ENCODE data around the gene AUH.
A peak's percentile ranks its signal among the peaks of the same experiment; 100 is the strongest.
"Not testable (repeated sequence)": the region's sequence is repeated elsewhere in the genome, so short reads cannot be mapped to it uniquely, and the experiment has no call there.

The AUH gene

DNA sequence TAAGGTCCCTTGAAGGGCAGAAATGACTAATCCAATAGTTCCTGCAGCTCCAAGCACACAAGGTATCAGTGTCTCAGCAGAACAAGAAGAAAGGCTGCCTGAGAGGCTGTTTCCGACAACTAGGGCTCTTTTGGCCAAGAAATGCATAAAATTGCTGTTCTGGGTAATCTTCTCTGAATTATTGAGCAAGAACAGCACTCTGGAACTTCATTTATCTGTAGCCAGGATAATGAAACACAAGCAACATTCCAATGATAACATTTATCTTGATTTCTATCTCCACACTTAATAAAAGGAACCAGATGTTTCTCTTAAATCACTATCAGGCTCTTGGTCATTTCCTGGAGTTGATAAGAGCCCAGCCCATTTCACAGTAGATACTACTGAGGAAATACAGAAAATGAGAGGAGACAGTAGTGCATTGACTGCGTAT is 17.0 kb upstream of the AUH start:
- no peak for DNase-seq

DNA sequence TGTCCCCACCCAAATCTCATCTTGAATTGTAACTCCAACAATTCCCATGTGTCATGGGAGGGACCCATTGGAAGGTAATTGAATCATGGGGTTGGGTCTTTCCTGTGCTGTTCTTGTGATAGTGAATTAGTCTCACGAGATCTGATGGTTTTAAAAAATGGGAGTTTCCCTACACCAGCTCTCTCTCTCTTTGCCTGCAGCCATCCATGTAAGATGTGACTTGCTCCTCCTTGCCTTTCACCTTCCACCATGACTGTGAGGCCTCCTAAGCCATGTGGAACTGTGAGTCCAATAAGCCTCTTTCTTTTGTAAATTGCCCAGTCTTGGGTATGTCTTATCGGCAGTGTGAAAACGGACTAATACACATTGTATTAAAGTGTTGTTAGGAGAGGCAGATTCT is 16.3 kb upstream of the AUH start:
- DNase-seq = not testable (repeated sequence)

DNA sequence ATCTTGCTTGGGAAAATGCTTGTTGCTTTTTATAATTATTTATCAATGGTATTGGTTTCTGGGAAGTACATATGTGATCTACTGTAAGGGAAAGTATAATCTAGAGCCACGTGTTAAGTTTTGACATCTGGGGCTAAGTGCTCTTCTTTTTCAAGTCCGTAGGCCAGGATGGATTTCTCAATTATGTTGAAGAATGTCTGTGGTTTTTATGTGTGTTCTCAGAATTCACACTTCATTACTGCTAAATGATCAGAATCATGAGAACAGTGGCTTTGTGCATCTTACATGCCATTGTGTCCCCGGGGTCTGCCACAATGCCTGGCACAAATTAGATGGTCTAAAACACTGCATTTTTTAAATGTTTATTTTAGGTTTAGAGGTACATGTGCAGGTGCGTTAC is 14.5 kb upstream of the AUH start:
- no peak for DNase-seq

DNA sequence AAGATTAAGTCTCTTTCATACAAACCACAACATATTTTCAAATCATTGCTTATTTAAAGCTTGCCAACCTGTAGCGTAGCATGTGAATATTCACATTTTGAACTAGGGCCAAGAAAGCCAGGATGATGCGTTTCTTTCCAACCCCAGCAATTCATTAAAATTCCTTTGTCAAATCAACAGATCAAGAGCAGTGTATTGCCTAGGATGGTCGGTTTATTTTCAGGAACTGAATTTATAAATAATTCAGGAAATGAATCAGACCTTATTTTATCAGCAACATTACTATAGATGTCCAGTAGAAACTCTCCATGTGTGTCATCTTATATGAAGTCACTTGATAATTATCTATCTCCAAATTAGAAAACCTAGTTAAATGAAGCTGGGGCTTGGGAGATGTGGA is 13.2 kb upstream of the AUH start:
- DNase-seq = no peak

DNA sequence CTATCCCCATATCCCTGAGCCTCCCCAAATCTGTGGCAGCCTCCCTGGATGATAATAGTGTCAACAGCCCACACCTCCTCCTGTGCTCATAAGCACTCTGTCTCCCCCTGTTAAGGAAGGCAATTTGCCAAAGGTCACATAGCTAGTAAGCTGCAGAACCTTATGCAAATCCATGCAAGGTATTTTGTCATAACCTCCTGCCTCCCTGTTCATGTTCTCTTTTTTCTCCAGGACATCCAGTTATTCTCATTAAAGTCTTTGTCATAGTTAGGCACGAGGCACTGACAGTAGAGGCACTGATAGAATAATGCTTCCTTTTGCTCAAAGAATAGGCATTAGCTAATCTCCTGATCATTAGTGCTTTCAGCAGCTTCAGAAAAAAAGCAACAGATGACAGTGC is 10.2 kb upstream of the AUH start:
- peak in 1 of 2 donors; percentile 59 for DNase-seq

DNA sequence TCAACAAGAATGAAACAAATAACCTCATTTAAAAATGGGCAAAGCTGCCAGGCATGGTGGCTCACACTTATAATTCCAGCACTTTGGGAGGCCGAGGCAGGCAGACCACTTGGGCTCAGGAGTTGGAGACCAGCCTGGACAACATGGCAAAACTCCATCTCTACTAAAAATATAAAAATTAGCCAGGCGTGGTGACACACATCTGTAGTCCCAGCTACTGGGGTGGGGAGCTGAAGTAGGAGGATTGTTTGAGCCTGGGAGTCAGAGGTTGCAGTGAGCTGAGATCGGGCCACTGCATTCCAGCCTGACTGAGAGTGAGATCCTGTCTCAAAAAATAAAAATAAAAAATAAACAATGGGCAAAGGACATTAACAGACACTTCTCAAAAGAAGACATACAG is 8.3 kb upstream of the AUH start:
- DNase-seq = not testable (repeated sequence)

DNA sequence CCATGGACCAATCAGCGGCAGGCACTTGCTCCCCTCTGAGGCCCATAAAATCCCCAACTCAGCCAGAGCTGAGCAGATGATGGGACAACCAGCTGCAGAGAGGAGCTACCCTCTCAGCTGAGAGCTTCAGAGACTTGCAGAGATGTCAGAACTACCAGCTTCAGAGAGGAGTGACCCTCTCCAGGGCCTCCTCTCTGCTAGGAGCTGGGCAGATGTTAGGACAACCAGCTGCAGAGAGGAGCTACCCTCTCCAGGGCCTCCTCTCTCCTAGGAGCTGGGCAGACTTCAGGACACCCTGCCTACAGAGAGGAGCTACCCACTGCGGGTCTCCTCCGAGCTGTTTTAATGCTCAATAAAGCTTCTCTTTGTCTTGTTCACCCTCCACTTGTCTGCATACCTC is 3.0 kb upstream of the AUH start:
- no peak for DNase-seq

DNA sequence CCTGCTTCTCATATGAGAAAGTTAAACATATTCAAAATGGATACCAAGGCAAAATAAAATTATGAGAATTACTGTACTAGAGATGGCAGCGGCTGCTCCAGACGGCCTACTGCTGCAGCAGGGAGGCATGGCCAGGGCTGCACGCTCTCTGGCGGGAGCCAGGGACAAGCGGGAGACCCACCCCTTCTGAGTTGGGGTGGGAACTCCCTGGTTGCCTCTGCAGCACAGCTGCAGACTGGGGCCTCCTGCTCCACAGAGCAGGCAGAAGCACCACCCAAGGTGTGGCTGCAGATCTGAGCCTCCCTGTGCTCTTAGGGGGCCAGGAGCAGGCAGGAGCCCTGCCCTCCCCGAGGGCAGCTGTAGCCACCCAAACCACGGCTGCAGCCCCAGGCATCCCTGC is 2.3 kb upstream of the AUH start:
- DNase-seq = no peak

DNA sequence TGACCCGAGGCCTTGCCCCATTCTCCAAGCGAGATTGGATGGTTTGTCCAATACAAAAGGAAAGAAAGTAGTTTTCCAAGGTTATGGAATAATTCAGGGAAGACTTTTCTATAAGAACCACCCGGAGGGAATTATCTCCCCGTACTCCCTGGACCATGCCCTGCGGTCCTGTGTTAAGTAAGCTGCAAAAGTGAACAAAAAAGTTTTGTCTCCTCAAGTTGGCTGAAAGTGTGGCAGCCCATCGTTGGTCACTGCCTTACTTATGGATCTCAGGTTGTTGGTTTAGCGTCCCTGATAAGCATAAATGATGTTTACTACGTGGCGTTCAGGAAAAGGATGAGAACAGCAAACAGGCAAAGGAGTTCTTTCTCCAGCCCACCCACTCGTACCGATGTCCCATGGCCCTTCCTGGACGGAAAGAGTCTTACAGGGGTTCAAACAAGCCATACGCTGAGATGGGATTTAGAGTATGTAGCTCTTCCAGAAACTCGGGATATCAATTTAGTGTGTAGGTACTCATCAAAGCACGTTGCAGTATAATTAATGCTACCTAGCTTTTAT is 413 bp upstream of the AUH start:
- DNase-seq = no peak

DNA sequence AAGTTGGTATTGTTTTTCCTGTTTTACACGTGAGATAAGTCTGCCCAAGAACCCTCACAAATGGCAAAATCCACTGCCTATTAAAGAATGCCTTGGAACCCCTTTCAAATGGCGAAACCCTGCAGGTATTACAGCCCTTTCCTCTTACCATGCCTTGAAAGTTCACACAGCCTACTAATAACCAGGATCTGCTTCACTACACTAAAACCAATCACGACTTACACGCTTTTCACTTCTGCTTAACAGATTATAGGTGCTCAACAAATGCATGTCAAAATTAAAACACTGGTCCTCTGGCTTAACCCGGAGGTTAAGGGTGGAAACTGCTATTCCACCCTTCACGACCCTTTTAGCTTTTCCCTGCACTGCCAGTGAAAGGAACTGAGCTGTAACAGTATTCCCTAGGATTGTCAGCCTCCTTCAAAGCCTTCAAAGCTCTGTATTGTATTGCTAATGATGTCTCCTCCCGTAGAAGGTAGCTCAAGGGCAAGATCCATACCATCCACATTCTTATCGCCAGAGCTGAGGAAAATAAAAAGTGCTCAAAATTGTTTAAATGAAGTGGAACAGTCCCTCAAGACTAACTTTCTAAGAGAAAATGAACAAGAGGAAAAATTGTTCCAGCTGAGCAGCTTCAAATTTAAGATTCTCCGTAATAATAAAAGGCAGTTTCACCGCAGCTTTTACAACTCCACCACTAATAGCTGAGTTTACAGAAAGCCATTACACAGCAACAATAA is 997 bp downstream of the AUH start:
- peak; percentile 3 to 12 for DNase-seq

DNA sequence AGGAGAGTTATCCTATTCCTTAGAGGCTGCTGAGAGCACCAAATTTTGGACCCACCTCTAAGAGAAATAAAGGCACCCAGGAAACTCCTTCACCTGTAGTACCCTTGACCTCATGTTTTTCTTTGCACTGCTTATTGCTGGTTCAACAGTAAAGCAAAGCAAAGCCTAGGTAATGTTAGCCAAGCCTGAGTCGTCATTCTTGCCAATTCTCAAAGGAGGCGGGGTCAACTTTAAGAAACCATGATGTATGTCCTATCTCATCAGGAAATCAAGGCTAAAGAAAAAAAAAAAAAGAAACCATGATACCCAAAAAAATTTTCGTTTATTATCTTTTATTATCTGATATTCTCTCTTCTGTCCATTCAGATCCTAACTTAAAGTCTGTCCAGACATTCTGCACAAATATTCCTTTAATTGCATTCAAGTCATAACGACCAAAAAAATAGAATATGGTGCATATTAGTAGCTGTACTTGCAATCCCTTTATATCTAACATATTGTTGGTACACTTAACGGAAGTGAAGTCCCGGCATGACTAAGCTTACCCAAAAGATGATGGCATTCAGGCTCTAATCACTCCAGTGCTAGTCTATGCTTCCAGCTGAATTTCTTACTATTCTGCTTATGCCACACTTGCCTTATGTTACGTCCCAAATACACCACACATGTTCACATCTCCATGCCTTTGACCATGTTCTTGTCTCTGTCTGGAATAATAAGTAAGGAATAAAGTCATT is 1.8 kb downstream of the AUH start:
- no peak for DNase-seq

DNA sequence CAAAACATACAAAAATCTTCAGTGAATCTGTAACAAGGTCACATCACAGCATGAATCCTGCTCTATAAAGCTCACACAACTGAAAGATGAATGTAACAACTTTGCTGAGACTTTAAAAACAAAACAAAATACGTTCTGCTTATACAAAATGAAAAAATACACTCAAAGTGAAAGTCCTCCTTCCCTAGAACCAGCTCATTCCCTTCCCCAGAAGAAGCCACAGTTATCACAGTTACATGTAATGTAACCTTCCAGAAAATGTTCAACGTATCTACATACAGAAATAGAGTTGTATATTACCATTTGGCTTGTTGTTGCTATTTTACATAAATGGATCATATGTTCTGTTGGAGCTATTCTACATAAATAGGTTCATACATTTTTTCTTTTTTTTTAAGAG is 2.6 kb downstream of the AUH start:
- no peak for DNase-seq

DNA sequence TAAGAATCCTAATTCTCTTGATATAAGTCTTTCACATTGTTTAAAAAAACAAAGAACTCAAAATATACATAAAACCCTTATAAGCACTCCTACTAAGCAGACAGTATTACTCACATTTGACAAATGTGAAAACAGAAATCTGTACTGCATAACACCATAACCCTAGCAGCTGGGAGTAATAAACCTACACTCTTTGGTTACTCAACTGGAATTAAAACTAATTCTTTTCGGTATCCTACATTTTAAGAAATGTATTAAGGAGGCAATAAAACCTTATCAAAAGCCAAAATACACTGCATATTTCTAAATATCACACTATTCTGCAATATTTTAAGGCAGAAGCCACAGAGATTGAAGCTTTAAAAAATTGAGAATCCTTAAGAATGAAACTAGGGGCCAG is 6.8 kb downstream of the AUH start:
- DNase-seq = no peak

DNA sequence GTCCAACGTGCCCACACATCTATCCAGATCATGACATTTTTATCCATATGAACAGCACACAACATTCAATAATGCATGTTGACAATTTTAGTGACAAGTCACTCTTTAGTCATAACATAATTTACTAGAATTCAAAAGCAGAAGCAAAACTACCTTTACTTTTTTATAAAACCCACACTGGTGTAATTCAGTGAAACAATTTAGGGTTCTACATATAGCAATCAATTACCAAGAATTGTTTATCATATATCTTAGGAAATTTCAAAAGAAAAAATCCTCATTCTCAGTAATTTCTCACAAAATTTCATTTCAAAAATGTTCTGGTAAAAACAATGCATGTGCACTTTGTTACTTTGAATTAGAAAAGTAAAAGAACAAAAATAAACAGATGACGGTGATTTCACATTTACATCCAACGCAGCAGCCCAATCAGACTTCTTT is 12.6 kb downstream of the AUH start:
- DNase-seq = no peak

DNA sequence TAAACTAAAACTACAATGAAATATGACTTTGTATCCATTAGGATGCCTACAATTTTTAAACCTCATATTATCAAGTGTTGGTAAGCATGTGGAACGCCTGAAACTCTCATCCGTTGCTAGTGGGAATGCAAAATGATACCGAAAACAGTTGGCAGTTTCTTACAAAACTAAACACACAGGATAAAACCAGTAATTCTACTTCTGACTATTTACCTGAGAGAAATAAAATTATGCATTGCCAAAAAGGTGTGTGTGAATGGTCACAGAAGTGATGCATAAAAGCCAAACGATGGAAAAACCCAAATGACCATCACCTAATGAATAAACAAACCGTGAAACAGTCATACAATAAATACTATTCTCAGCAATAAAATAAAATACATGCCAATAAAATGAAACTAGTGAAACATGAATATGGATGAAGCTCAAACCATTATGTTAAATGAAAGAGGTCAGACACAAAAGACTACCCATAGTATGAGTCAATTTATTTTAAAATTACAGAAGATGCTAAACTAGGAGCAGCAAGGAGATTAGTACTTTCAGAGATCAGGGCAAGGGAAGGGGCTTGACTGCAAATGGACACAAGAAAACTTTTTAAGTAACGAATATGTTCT is 13.4 kb downstream of the AUH start:
- no peak for DNase-seq

DNA sequence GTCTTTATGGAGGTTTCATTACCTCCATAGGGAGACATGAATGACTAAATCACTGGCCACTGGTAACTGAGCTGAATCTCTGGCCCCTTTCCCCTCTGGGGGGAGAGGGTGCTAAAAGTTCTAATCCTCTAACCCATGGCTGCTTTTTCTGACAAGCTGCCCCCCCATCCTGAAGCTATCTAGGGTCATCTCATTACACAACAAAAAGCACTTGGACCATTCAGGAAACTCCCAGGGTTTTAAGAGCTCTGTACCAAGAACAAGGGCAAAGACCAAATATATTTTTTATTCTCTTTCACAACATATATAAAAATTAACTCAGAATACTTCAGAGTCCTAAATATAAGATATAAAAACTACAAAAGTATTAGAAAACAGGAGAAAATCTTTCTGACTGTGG is 14.3 kb downstream of the AUH start:
- no peak for DNase-seq

DNA sequence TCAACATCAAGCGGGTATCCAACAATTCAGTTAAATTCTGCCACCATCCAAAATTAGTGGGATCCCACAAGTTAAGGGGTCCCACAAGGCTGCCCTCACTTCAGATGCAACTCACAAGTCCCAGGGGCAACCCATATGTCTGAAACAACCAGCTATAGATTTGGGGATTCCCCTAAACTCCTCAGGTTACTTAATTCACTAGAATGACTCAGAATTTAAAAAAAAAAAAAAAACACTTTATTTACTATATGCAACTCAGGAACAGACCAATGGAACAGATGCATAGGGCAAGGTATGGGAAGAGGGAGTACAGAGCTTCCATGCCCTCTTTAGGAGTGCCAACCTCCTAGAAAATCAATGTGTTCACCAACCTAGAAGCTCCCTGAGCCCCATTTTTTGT is 15.1 kb downstream of the AUH start:
- no peak for DNase-seq

DNA sequence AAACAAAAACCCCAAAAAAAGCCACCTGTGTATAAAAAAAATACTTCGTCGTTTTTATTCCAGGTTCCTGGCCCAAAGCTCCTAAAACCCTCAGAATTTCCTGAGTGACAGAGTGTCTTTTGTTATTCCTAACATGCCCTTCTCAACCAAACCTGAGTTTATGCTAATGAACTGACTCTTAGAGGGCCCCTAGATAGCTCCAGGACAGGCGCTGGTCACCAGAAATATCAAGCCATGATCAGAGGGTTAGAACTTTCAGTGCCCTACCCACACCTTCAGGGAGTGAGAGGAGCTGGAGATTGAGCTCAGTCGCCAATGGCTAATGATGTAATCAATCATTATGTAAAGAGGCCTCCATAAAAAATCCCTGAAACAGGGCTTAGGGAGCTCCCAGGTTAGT is 15.7 kb downstream of the AUH start:
- DNase-seq = no peak

DNA sequence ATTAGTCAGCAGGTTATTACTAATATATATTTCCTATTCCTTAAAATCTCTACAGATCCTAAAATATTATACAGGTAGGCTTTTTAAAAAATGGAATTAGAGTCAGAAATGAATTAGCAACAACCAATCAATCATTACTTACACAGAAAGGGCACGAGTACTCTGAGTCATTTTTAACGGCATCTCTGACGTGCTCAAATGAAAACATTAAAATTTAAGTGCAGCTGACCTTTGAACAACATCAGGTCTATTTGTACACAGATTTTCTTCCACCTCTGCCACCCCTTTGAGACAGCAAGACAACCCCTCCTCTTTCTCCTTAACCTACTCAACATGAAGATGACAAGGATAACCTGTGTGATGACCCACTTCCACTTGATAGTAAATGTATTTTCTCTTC is 19.1 kb downstream of the AUH start:
- DNase-seq = no peak

DNA sequence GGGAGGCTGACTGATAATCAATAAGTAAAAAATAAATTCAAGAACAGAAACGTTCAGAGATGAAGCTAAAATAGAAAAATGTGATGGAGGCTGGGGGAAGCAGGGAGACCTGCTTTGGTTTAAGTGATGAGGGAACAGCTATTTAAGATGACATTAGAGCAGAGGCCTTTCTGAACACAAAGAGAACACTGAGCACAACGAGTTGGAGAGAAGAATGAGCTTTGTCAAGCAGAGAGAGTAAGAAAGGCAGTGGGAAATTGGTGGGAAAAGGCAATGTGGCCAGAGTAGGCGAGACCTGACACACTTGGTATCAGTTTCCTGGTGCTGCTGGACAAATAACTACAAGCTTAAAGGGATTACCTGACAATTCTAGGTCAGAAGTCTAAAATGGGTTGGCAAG is 20.0 kb downstream of the AUH start:
- DNase-seq = no peak

DNA sequence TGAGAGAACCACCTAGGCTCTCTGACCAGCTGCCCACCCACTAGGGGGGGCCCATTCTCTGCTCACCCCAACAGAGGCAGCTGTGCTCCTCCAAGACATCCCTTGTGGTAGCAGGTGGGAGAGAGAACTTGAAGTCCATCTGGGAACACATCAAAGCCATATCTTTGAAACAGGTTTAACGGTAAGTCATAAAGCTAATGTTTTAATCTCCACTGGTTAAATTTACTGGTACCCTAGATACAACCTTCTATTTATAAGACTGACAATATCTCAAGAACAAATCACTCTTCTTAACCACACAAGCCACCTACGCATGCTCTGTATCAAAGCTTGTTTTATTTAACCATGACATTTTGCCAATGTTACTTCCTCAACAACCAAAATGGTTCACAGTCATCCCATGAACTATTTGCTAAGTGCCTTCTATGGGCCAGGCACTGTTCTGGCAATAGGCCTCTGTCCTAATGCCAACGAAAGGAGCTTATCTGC is 20.4 kb downstream of the AUH start:
- no peak for DNase-seq

DNA sequence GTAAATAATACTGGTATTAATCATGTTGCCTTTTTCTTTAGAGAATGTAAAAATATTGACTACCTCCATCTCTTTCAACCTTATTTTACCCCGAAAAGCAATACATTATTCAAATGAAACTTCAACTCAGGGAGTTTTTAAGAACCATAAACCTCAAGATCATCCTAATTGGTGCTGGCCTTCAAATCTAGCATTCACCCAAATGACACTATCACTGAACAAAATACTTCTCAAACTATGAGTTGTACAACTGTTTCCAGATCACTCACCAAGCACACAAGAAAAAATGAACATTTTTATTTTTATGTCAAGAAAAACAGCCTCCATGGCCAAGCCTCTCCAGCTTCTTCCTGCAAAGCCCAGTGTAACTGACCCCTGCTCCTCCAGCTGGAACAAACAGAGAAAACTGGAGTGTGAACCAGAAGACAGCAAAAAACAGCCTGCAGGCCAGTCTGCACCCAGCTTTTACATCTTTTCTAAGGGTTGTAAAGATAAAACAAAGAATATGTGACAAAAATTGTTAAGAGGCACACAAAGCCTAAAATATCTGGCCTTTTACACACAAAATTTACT is 21.2 kb downstream of the AUH start:
- DNase-seq = no peak

DNA sequence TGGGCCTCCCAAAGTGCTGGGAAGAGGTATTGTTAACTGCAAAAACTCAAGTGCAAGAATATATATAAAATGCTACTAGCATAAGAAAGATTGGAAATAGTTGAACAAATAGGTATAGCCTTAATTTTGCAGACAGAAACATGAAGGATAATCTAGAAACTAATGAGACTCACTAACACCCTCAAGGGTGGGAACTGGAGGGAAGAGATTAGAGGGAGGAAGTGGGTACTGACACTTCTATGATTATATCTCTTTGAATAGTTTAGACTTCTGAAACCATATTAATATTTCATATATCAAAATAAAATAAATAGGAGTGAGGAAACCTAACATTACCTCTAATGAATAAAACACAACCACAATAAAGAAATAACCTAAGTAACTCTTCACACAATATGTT is 23.0 kb downstream of the AUH start:
- no peak for DNase-seq

Data from hippocampal formation (tissue), 2 donors.